NAMALWA (cell line): Measurements from ENCODE around the gene GABRP.
A peak's percentile ranks its signal among the peaks of the same experiment; 100 is the strongest.
"Not testable (repeated sequence)": the region's sequence is repeated elsewhere in the genome, so short reads cannot be mapped to it uniquely, and the experiment has no call there.

Experiments
- DNase-seq: peaks from one replicate; pipeline ENCODE4 v3.0.0-alpha.2; 2015; ENCODE audit warnings: low spot score

Gene GABRP

DNA sequence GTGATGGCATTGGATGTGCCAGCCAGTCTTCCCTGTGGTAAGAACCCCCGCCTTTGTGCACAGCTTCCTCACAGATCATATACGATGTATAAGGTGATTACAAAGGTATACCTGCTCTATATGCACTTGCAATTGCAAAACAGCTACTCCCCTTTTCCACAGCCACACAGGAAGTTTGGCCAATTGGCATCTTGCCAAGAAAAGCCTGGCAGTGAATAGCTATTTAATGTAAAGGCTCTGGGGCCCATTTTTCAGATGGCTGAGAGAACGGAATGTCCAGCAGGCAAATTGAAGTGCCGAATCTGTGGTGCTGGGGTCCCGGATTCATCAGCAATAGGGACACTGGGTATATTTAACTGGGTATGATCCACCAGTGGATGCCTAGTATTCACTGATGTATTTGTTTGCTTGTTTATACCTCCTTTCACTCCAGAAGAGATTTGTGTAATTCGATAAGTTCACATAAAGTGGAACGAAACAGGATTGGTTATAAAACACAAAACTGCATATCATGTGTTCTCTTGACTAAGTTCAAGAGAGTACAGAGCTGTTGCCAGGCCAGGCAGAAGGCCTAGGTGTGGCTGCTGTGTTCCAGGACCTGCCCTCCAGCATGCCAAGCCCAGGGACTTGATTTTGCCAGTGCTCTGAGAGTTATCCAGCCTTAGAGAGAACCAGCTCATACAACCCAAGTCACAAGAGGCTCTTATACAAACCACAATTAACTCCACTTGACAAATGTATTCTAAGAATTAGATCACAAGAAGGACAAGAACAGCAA, 27.7 kb upstream of the GABRP start:
- no peak for DNase-seq

DNA sequence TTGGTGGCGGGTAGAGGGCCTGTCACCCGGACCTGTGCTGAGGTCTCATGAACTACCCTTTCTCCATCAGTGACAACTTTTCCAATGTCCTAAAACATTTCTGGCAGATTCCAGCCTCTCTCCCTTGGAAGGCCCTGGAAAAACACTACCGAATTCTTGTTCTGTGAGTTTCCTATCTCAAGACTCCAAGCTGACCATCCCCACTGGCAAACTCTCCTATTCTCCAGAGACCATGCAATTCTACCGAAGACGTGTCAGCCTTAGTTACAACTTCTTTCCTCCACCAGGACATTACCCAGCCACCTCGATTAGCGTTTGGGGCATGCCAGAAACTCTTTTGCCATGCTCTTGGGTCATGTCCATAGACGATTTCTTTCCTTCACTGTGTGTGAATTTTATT, 26.8 kb upstream of the GABRP start:
- DNase-seq = no peak

DNA sequence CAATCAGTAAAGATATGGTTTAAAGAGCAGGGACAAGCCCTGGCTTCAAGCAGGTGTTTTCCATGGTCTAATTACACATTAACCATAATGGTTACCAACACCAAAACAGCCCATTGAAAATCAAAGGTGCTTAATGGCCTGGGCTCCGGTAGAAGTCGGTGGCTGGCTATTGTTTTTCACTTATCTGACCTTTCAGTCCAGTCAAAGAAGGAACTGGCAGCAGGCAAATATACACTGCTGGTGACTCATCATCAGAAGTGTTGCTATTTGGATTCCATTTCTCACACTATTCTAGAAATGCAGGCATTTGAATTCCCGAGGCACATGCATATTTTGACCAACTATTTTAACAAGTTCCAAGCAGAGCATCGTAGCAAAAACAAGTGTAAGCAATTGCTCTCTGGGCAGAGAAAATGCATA, 26.3 kb upstream of the GABRP start:
- DNase-seq = no peak

DNA sequence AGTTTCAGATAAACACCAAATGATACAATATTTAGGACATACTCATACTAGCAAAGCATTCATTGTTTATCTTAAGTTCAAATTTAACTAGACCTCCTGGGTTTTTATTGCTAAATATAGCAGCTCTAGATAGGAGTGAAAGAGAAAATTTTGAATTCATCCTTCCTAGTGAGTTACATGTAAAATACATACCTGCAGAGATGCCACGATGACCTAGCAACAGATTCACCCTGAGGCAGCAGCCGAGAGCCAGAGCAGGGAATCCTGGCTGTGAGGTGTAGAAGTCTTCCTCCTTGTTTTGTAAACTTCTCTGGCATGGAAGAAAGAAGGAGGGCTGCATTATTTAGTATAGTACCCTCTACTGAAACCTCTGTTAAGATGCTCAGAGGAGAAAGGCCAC, 25.9 kb upstream of the GABRP start:
- DNase-seq = no peak

DNA sequence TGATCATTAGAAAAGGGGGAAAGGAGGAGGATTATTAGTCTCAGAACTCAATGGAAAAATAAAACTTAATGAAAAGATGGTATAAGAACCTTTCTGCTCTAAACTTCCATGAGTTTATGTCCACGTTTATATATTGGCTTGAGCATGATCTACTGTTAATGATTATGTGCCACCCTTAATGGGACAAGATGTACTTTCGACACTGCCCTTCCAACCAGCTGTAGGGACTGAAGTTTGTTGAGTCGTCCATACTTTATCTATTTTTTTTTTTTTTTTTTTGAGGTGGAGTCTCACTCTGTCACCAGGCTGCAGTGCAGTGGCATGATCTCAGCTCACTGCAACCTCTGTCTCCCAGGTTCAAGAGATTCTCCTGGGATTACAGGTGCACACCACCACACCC, 25.0 kb upstream of the GABRP start:
- DNase-seq = no peak

DNA sequence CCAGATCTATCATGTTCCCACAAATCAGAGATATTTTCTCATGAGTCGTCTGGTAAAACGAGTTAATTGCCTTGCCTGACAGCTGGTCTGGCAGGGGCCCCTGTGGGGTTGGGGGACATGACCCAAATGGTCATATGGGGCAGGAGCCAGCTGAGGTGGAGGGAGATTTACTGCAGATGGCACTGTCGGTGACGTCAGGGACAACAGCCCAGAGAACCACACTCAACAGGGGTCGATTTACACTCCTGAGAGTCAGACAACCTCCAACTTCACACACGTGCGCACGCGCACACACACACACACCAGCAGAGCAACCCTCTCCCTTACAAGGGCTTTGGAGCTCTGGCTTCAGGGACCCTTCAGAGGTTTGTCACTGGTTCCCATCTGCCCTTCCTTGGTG, 23.4 kb upstream of the GABRP start:
- no peak for DNase-seq

DNA sequence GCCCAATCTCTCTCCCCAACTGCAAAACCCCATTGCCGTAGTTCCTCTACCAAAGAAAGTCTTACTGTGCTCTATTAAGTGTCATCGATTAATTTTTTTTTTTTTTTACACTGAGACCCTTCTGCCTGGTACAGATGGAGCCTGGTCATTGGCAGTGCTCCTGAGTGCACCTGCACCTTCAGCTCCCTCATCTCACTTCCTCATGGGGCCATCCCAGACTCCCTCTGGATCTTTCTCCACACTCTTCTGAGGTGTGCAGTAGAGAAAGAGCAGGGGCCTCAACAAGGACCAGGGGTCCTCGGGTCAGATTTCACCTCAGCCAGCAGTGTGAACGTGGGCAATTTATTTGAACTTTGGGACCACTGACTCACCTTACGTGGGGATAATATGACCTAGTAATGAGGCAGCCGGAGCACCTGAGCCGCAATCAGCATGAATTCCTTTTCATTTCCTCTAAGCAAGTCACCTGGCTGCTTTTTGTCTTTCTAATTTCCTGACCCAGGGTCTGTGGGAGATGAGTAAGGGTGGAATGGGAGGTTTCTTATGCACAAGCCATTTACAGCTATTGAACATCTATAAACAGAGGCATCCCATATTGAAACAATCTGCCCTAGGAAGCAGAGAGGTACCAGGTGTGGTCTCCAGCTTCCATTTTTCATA, 22.3 kb upstream of the GABRP start:
- no peak for DNase-seq

DNA sequence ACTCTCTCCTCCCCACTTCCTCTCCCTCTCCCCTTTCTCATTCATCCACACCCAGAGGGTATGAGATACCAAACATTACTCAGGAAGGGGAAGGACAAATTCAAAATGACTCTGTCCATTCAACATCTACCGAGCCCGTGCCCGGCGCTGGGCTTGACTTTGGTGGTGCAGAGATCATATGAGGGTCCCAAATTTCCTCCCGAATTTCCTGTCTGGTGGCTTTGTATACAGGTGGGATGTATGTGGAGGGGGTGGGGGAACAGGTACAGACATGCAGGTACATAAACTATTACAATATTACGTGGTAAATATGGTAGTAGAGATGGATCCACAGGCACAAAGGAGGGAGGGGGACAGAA, 21.8 kb upstream of the GABRP start:
- no peak for DNase-seq

DNA sequence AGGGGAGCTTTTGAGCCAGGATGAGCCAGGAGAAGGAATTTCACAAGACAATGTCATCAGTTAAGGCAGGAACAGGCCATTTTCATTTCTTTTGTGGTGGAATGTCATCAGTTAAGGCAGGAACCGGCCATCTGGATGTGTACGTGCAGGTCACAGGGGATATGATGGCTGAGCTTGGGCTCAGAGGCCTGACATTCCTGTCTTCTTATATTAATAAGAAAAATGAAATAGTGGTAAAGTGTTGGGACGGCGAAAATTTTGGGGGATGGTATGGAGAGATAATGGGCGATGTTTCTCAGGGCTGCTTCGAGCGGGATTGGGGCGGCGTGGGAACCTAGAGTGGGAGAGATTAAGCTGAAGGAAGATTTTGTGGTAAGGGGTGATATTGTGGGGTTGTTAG, 21.2 kb upstream of the GABRP start:
- not testable (repeated sequence) for DNase-seq

DNA sequence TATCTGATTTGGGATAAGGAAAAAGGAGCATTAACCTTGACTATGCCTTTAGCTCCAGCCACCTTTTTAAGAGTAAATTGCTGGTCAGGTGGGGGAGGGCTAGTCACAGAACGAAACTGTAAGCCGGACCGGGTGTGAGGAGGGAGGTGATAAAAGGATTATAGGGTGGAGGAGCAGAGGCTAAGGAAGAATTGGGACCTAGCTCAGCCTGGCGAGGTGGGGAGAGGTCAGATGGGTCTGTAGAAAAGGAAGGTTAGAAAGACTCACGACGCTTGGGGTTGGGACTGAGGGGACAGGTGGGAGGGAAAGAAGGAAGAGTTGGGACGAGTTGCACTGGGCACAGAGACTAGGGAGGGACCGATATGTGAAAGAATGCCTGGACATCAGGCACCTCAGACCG, 17.7 kb upstream of the GABRP start:
- DNase-seq = not testable (repeated sequence)

DNA sequence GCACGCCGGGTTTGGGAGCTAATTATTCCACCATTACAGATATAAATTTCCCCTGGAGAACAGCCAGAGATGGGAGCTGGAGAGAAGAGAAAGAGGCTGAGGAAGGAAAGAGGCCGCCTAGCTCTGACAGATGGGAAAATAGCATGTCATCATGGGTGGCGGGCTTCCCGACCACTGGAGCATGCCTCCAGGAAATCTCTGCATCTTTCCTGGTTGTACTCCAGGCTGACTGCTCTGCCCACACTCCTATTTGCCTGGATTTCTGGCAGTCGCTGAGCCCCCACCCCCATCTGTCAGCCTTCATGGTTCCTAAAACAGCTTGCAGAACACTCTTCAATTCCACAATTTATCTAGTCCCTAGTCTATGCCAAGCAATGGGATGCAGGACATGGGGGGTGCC, 14.3 kb upstream of the GABRP start:
- no peak for DNase-seq

DNA sequence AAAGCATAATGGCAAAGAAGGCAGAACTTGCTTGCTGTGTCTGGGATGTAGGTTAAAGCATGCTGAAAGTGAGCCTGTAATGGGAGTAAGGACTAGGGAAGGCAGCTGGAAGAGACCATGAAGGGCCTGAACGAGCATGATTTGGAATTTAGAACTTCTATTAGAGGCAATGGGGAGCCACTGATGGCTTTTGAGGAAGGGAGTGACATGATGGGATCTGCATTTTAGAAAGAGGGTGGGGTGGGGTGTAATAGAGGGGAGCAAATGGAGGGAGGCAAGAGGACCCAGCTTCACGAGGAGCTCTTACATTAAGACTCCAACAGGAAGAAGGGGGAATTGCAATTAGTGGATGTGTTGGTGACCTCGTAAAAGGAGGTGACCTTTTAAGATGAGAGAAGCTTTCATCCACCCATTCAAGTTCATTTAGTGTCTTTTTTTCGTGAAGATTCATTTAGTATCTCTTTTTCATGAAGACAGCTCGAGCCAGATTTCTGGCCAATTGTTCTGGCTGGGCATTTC, 13.6 kb upstream of the GABRP start:
- peak; percentile 43 for DNase-seq

DNA sequence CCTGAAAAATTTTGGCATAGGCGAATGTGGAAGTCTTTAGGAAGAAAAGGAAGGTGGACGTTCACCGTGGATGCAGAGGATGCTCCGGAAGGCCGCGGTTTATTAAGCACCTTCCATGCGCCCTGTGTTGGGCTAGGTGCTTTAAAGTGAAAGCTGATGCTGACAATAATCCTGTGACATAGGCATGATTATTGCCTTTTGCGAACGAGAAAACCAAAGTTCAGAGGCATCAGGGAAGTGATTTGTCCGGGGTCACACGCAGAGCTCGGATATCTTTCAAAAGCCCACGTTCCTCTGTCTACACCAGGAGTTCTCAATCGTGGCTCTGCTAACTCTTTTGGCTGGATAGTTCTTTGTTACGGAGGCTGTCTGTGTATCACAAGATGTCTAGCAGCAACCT, 12.0 kb upstream of the GABRP start:
- DNase-seq = no peak

DNA sequence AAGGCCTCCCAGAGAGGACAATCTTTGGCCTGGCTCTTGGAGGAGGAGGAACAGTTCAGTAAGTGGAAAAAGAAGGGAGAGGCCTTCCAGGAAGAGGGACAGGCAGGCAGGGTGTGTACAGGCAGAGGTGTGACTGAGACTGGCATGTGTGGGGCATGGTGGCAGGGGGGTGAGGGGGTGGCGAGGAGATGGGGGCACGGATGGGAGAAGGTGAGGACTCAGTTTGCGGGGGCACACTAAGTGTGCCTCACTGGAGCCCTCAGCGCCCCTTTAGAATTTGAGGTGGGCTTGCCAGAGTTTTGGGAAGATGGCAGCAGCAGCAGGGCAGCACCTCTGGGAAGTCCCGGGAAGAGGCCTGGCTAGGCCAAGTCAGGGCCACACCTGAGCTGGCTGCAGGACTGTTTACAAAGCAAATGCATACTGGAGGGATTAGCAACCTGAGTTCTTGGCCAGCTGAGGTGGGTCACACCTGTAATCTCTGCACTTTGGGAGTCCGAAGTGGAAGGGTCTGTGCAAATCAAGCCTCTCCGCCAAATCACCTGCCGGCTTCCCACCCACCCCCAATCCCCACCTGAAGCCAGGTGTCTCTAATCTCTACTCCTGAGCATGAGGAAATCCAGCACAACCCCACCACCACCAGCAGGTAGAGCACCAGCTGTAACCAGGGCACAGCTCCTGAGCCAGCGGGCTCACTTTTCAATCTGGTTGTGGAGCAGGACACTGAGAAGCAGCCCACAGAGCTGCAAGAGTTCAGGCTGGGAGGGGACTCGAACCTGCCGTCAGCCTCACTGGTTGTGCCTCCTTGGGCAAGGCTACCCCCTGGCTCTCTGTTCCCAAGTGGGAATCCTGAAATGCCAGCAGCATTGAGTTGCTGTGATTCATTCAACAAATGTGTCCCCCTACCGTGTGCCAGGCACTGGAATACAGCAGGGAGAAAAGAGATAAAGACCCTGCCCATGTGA, 10.2 kb upstream of the GABRP start:
- DNase-seq = no peak

DNA sequence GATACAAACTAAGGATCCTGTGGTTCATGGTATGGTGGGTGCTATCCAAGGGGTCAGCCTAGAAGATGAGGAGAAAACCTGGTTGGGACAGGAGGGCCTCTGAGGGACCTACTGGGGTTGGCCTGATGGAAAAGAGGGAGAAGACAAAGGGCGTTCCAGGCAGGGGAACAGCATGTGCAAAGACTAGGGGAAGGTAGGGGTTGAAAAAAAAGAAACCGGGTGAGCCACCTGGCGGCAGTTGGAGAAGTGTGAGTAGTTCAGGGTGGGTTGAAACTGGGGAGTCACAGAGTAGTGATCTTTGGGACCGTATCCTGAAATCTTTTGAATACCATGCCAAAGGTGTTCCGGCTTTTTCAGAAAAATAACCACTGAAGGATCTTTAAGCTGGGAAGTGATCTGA, 8.7 kb upstream of the GABRP start:
- DNase-seq = no peak

DNA sequence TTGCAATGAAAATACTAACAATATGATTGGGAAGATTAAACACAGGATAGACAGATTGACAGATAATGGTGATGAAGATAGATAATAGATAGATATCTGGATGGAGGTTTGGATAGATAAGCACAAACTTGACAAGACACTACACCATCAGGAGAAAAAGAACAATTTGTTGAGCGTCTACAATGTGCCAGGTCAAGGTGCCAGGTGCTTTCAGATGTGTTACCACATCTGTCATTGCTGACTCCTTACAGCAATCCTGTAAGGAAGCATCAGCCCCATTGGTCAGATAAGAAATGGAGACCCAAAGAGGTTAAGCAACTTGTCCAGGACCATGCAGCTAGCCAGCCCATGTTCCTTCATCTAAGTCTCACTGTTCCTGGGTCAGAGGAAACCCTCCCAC, 1.6 kb upstream of the GABRP start:
- DNase-seq = no peak

DNA sequence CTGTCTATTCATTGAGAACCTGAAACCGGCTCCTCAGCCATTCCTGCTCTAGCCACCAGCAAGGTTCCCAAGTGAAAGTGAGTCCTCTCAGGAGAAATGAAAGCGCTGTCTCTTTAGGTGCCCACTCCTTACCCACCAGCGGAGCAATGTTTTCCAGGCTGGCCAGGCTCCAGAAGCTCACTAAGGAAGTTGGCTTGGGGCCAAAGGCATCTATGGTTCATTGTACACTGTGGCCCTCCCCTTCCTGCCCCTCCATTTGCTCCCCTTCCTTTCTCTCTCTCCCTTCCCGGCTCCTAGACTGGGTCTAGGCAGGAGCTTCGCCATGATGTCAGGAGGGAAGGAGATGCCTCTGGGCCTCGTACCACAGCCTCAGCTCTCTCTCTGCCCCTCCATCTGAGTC, 1.1 kb upstream of the GABRP start:
- no peak for DNase-seq

DNA sequence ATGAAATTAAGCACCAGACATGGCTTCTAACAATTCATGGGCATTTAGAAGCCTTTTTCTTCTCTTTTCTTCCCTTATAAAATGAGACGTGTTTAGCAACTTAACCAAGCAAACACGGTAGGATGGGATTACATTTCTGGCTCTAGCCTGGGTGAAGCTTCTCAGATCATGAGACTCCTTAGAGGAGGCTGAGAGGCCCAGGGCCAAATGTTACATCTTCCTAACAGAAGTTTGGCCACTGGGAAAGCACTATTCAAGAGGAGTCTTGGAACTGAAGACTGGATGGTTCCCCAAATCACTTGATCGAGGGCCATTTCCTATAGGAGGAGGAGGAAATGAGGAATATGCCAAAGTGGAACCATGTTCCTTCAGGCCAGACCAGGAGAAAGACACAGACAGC, 1.9 kb downstream of the GABRP start:
- DNase-seq = no peak

DNA sequence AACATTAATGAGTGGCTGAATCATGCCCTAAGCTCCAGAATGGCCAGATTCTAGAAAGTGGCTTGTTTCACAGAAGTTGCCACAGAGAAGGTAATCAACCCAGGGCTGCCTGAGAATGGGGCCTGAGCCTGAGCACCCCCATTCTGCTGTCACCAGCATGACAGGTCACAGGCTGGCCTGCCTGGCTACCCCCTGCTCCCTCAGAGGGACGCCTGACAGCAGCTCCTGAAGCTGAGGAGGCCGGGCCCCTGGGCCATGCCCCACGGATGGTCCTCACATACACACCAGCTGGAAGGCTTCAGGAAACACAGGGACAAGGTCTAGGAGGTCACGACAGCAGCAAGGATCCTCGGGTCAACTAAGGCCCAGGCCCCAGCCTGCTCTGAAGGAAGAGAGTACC, 3.7 kb downstream of the GABRP start:
- no peak for DNase-seq

DNA sequence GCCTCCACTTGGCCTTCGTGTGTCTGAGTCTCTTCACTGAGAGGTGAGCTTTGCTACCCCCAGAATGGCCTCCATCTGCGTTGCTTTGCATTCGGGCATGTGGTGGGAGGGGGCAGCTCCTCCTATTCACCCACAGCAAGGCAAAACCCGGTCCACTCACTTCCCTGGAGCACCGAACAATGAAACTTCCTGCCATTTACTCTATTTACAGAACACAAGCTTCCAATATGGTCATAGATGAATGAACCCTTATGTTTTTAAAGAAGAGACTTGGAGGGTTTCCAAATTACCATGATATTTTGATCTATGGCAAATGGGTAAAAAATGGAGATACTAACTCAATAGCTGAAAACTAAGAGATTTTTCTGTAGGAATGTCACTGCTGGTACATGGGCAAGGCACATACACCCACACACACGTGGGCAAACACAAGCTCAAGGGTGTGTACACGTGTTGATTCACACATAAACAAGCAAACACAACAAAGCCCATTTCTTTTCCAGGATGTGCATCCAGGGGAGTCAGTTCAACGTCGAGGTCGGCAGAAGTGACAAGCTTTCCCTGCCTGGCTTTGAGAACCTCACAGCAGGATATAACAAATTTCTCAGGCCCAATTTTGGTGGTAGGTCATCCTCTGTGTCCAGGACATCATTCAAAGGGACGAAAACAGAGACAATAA, 5.2 kb downstream of the GABRP start:
- DNase-seq = no peak

DNA sequence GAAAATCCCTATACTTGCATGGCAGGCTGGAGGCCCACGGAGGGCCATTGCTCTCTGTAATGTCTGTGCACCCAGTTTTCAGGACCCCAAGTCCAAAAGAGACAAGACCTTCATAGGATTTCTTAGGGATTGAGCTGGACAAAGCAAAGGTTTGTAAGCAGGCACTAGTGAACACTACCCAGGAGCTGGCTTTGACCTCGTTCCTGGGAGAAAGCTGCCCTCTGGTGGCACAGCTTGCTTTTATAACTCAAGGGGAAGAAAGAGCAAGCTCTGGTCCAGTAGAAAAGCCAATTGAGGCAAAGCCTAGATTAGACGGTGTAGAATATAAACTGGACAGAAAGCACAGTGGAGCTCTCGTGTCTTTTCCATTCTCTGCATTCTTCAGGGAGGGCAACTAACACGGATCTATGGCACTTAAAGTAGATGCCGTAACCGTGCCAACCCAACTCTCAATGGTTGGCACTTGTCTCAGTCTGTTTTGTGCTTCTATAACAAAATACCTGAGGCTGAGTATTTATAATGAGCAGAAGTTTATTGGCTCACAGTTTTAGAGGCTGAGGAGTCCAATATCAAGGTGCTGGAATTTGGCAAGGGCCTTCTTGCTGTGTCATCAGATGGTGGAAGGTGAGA, 7.9 kb downstream of the GABRP start:
- peak; percentile 67 for DNase-seq

DNA sequence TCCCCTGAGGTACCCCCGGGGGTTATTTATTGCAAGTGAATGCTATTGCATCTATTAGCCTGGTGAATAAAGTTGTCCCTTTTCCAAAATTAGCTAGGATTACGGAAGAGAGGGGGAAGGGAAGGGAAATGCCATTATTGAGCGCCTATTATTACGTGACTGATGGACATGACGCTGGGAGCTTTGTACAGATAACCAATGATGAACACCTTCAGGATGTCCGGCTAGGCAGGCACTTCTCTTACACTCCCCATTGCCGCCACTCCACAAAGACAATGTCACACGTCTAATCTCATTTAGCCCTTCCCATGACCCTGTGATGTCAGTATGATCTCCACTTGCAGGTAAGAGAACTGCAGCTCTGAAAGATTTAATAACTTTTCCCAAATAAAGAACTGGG, 9.4 kb downstream of the GABRP start:
- DNase-seq = no peak
